ENCODE measurements around the gene ASXL1.

Gene ASXL1

GRCh38 chr20:32470940-32471339 is 112.8 kb downstream of the ASXL1 start:
- peak overlapping the region; percentile 42 for H3K27ac ChIP-seq

GRCh38 chr20:32472581-32473207 is 114.6 kb downstream of the ASXL1 start:
- H3K27ac ChIP-seq: peak overlapping the region; percentile 93
- no peak for DNase-seq (ENCODE audit: low spot score)
- ChIA-PET POLR2A (ENCODE audit: low non-redundant PET) (no interaction called here), CTCF (interaction anchor here (0.6 to 4.1 kb wide), 2 partner anchors 13 to 318 kb away, joined by 3 to 22 read pairs; no protein-coding TSS in a partner anchor)
- TF ChIP-seq, protein P1, sequence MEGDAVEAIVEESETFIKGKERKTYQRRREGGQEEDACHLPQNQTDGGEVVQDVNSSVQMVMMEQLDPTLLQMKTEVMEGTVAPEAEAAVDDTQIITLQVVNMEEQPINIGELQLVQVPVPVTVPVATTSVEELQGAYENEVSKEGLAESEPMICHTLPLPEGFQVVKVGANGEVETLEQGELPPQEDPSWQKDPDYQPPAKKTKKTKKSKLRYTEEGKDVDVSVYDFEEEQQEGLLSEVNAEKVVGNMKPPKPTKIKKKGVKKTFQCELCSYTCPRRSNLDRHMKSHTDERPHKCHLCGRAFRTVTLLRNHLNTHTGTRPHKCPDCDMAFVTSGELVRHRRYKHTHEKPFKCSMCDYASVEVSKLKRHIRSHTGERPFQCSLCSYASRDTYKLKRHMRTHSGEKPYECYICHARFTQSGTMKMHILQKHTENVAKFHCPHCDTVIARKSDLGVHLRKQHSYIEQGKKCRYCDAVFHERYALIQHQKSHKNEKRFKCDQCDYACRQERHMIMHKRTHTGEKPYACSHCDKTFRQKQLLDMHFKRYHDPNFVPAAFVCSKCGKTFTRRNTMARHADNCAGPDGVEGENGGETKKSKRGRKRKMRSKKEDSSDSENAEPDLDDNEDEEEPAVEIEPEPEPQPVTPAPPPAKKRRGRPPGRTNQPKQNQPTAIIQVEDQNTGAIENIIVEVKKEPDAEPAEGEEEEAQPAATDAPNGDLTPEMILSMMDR (conservative IDR thresholded peaks at IDR 0.05; ENCODE audit: low read depth): no peak

More at GRCh38 chr20:32470940-32471339, 112.8 kb downstream of the ASXL1 start:
- TF ChIP-seq, protein P1 (conservative IDR thresholded peaks at IDR 0.05; ENCODE audit: low read depth): no peak
- POLR2A ChIA-PET (ENCODE audit: low non-redundant PET): no interaction called here
- CTCF ChIA-PET: interaction anchor here (0.6 to 1.5 kb wide), 3 partner anchors 12 to 38 kb away, joined by 3 to 8 read pairs (median 3); no protein-coding TSS in a partner anchor
- DNase-seq (ENCODE audit: low spot score): no peak

GRCh38 chr20:32473231-32474008 is 115.3 kb downstream of the ASXL1 start:
- ChIA-PET CTCF (interaction anchor here (0.5 to 4.1 kb wide), 3 partner anchors 12 to 308 kb away, joined by 3 to 22 read pairs (median 3); no protein-coding TSS in a partner anchor), POLR2A (ENCODE audit: low non-redundant PET) (no interaction called here)
- TF ChIP-seq, protein P1 (conservative IDR thresholded peaks at IDR 0.05; ENCODE audit: low read depth): no peak
- peak overlapping the region; percentile 93 for H3K27ac ChIP-seq
- DNase-seq (ENCODE audit: low spot score): no peak

- POLR2A ChIA-PET (ENCODE audit: low non-redundant PET): interaction anchor here (0.5 kb wide), 1 partner anchor 49 kb away, joined by 5 read pairs; no protein-coding TSS in a partner anchor
- H3K27ac ChIP-seq: peak overlapping the region; percentile 93
- TF ChIP-seq, protein P1 (conservative IDR thresholded peaks at IDR 0.05; ENCODE audit: low read depth): no peak
- CTCF ChIA-PET: interaction anchor here (0.6 to 4.1 kb wide), 3 partner anchors 11 to 442 kb away, joined by 3 to 22 read pairs (median 5); no protein-coding TSS in a partner anchor
- no peak for DNase-seq (ENCODE audit: low spot score)
Measured at GRCh38 chr20:32474009-32474716, 116.0 kb downstream of the ASXL1 start.

GRCh38 chr20:32474717-32474966 is 116.5 kb downstream of the ASXL1 start:
- TF ChIP-seq, protein P1 (conservative IDR thresholded peaks at IDR 0.05; ENCODE audit: low read depth): no peak
- no peak for DNase-seq (ENCODE audit: low spot score)
- peak overlapping the region; percentile 93 for H3K27ac ChIP-seq
- ChIA-PET POLR2A (ENCODE audit: low non-redundant PET) (interaction anchor here (0.6 kb wide), 1 partner anchor 251 kb away, joined by 3 read pairs; no protein-coding TSS in a partner anchor), CTCF (interaction anchor here (0.6 to 4.1 kb wide), 2 partner anchors 11 to 443 kb away, joined by 5 to 22 read pairs; no protein-coding TSS in a partner anchor)
